ENCODE measurements around the gene PGC.

DNA sequence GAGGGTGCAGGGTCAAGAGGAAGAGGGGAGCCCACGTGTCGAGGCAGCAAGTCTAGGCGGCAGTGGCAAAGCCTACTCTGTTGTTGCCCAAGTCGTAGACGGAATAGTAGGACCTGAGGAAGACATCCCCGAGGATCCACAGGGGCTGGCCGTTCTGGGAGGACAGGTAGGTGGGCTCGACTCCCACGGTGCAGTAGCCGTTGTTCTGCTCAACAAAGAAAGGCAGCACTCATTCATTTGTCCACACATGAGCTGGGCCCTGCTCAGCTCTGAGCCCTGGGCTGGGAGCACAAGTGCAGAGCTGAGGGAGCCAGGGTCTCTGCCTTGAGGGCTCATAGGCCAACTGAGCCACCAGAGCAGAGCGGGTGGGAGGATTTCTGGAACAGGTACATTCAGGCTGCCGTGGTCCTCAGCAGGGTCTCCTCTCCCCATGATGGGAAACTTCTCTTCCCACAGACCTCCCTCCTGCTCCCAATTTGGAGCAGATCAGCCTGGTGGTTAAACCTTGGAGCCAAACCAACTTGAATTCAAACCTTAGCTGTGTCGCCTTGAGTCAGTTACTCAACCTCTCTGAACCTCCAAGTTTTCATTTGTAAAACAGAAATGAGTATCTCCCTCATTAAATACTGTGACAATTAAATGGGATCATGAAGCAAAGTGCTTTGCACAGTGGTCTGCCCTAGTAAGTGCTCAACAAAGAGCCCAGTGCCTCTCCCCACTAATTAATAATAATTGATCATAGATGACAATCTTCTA, 10.2 kb downstream of the PGC start:
- TF ChIP-seq, protein P1, sequence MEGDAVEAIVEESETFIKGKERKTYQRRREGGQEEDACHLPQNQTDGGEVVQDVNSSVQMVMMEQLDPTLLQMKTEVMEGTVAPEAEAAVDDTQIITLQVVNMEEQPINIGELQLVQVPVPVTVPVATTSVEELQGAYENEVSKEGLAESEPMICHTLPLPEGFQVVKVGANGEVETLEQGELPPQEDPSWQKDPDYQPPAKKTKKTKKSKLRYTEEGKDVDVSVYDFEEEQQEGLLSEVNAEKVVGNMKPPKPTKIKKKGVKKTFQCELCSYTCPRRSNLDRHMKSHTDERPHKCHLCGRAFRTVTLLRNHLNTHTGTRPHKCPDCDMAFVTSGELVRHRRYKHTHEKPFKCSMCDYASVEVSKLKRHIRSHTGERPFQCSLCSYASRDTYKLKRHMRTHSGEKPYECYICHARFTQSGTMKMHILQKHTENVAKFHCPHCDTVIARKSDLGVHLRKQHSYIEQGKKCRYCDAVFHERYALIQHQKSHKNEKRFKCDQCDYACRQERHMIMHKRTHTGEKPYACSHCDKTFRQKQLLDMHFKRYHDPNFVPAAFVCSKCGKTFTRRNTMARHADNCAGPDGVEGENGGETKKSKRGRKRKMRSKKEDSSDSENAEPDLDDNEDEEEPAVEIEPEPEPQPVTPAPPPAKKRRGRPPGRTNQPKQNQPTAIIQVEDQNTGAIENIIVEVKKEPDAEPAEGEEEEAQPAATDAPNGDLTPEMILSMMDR (IDR thresholded peaks at IDR 0.05) = no peak
- TF ChIP-seq POLR2A (IDR thresholded peaks at IDR 0.05) = no peak

Data from ovary (tissue), 3 donors.